ENCODE measurements around the gene TRPV6. TPM values are rescaled to one million over a fixed set of nuclear protein-coding genes. Genes with fewer than 3 reads are reported as not detected.

The TRPV6 gene
- polyA plus RNA-seq, 10 donors = 0.12 to 1.2 (median 0.23) TPM; not detected in 1

GRCh38 chr7:142870147-142870559 lies 15.4 kb downstream of the TRPV6 start:
- DNase-seq = no peak

DNA sequence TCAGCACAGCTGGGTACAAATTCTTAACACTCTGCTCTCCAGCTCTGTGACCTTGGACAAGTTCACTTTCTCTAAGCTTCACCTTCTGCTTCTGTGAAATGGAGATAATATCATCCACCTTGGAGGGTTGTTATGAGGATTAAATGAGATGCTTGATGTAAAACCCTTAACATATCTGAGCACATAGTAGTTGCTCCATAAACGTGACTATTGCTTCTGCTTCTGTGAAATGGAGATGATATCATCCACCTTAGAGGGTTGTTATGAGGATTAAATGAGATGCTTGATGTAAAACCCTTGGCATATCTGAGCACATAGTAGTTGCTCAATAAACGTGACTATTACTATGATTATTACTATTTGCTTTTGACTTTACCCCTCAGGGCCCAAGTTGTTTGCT lies 16.1 kb downstream of the TRPV6 start:
- DNase-seq = no peak

DNA sequence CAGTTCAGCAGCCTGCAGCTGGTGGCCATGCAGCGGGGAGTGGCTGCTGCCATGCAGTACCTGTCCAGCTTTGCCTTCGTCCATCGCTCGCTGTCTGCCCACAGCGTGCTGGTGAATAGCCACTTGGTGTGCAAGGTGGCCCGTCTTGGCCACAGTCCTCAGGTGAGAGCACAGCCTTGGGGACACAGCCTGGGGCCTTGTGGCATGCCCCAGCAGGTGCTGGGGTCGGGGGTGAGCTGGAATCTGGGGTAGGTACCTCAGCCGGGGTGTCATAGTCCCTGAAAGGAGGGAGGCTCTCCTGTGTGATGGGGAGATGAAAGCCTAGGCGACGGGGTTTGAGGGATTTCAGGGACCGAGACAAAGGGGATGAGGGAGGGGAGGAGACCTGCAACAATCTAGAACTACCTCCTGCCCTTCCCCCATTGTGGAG lies 16.5 kb downstream of the TRPV6 start:
- DNase-seq = no peak

- no peak for DNase-seq
Measured at GRCh38 chr7:142868188-142868985, 17.2 kb downstream of the TRPV6 start.

DNA sequence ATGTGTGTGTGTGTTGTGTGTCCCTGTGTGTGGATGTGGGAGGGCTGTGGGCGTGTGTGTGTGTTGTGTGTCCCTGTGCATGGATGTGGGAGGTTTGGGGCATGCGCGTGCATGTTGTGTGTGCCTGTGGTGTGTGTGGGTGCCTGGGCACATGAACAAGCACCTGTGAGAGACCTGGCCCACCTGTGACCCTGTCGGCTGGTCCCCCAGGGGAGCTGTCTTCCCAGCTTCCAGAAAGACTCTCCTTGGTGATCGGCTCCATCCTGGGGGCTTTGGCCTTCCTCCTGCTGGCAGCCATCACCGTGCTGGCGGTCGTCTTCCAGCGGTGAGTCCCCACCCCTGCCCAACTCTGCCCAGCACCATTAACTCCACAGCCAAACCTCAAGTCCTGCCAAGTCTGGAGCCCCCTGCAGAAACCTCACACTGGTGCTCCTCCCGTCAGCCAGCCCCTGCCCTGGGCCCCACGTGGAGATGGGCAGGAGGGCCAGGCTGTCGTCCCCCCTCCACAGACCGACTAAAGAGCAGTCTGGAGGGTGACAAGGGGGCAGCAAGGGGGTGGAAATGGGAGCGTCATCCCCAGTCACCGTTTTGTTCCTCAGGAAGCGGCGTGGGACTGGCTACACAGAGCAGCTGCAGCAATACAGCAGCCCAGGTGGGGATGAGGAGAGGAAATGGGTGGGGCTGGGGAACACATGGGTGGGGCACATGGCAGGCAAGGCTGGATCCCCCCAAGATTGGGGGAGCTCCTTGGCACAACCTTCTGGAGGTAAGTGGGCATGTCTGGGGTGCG lies 18.0 kb downstream of the TRPV6 start:
- DNase-seq = no peak

DNA sequence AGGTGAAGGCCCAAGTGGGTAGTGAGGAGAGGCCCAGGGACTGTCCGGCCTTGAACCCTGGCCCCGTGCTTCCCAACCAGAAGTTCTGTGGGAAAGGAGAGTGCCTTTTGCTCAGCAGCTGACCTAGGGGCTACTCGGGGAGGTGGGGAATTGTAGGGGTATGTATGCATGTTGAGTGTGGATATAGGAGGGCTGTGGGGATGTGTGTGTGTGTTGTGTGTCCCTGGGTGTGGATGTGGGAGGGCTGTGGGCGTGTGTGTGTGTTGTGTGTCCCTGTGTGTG lies 18.5 kb downstream of the TRPV6 start:
- DNase-seq = no peak

- DNase-seq = peak in 2 of 3 donors; percentile 13 to 26
Measured at GRCh38 chr7:142866361-142867096, 19.0 kb downstream of the TRPV6 start.

GRCh38 chr7:142865766-142866165 lies 19.8 kb downstream of the TRPV6 start:
- no peak for DNase-seq

DNA sequence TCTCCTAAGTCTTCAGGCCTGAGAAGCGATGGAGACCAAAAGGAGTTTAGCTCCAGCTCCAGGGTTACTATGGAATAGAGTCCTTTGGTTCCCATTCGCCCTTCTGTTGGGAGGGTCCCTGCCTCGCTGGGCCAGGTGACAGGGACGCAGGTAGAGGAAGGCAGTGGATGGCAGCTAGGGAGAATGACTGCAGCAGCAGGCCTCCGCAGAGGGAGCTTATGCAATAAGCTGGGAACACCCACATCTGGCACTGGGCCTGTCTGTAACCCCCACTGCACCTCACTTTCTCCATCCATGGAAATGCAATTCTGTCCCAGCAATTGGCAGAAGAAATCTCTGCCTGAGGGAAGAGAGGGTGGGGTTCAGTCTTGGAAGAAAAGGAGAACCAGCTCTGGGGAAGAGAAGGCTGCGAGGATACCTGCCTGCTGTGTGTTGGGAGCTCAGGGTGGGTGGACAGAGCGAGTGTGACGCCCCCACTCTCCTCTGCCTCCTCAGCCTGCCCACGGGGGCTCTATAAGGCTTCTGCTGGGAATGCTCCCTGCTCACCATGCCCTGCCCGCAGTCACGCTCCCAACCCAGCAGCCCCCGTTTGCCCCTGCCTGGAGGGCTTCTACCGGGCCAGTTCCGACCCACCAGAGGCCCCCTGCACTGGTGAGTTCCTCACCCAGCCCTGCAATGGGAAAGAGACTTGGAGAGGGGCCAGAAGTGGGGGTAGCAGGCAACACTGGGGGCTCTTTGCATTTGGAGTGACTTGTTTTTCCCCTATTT lies 20.4 kb downstream of the TRPV6 start:
- DNase-seq = no peak

DNA sequence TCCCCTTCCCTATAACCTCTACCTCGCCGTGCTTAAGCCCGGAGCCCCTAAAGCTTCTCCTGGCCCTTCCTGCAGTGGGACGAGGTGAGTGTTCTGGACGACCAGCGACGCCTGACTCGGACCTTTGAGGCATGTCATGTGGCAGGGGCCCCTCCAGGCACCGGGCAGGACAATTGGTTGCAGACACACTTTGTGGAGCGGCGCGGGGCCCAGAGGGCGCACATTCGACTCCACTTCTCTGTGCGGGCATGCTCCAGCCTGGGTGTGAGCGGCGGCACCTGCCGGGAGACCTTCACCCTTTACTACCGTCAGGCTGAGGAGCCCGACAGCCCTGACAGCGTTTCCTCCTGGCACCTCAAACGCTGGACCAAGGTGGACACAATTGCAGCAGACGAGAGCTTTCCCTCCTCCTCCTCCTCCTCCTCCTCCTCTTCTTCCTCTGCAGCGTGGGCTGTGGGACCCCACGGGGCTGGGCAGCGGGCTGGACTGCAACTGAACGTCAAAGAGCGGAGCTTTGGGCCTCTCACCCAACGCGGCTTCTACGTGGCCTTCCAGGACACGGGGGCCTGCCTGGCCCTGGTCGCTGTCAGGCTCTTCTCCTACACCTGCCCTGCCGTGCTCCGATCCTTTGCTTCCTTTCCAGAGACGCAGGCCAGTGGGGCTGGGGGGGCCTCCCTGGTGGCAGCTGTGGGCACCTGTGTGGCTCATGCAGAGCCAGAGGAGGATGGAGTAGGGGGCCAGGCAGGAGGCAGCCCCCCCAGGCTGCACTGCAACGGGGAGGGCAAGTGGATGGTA lies 21.5 kb downstream of the TRPV6 start:
- no peak for DNase-seq

GRCh38 chr7:142862786-142863400 lies 22.7 kb downstream of the TRPV6 start:
- DNase-seq = no peak

GRCh38 chr7:142862351-142862750 lies 23.2 kb downstream of the TRPV6 start:
- DNase-seq = no peak

- DNase-seq = no peak
Measured at GRCh38 chr7:142860968-142861367, 24.6 kb downstream of the TRPV6 start.

- no peak for DNase-seq
Measured at GRCh38 chr7:142859829-142860228, 25.7 kb downstream of the TRPV6 start.

GRCh38 chr7:142859411-142859810 lies 26.1 kb downstream of the TRPV6 start:
- DNase-seq = no peak

DNA sequence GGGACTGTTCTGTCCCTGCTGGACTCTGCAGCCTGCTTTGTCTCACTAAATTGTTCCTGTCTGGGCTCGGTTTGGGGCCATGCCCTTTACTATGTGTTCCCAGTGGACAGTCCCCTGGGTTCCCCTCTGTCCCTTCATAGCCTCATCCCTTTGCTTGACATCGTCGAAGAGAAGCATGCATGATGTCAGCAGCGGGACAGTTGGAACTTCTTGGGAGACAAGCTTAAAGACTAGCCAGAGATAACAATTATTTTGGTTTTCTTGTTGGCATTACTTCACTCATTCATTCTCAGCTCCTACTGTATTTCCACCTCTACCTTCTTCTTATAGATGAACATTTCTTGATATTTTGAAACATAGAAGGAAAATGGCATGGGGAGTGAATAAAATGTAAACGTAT lies 27.9 kb downstream of the TRPV6 start:
- no peak for DNase-seq

DNA sequence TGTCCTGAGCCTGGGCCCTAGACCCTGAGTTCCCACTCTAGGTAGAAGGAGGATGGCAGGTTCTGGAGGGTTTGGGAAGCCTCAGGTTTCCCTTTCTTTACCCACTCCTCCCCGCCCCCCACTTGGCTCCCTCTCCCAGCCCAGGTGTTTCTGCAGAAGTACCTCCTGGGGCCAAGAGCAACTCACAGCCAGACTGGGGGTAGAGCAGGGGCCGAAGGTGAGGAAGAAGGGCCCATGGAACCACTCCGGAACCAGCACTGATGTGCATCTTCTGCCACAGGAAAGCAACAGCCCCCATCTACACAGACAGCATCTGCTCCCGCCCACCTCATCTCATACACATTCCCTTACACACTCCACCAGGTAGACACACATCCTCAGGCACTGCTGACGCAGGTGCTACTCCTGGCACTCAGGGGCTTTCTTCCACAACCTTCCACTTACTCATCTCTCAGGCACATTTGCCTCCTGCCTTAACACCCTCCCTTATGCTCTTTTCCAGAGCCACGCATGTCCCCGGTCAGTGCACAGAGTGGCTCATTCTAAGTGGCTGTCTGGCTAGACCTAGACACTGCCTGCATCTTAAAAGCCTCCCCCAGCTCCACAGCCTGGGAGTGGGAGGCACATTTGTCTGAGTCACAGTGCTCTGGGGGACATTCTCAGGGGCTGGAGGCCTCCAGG lies 28.8 kb downstream of the TRPV6 start:
- DNase-seq = no peak

DNA sequence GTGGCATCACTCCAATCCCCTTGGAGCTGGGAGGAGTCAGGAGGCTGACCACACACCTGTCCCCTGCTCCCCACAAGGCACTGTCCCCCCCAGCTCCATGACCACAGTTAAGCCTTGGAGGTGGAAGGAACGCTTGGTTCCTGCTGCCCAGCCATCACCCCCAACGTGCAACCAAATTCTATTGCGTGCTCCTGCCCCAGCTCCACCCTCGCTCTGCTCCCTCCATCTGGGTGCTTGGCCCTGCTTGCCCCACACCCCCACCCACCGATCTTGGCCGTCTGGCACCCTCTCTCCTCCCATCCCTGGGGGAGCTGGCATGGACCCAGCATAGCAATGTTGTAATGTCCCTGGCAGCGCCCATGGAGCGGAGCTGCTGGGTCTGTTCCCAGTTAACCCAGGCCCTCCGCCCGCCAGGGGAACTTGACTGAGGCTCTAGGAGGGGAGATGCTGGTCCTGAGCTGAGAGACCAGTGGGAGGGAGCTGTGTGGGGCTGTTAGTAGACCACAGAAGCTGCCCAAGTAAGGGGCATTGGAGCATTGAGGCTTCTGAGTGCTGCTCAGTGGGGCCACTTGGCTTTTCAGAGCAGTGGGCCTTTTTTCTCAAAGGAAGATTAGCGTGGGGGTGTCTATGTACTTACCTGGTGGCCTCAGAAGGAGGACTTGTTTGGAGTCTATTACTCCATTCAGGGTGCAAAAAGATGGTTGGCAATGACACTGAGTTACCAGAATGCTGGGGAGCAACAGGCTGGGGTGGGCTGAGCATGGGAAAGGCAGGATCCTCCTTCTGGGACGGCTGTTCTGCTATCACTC lies 29.6 kb downstream of the TRPV6 start:
- peak in 1 of 3 donors; percentile 21 for DNase-seq

All from muscle of back (tissue), 11 donors.